Right atrium auricular region (tissue), 2 donors: ENCODE data around the gene PLD1. TPM values are rescaled to one million over a fixed set of nuclear protein-coding genes. Genes with fewer than 3 reads are reported as not detected.

Source experiments
- DNase-seq: peaks from one replicate; pipeline ENCODE4 v3.0.0-alpha.2; 2019; ENCODE audit warnings: low spot score
- H3K27ac ChIP-seq, 2 donors: fragments of 200-600 bp; sonication (generic); 1 replicate in 1 of 2; 2 replicates in 1 of 2; pipeline ENCODE4 v1.5.1; 2016 to 2019
- H3K27me3 ChIP-seq, 2 donors: fragments of 200-600 bp; sonication (generic); one replicate each; pipeline versions ENCODE4 v1.5.1 to v1.6.0; 2017 to 2019
- H3K36me3 ChIP-seq: fragments of 200-600 bp; sonication (generic); one replicate; pipeline ENCODE4 v1.5.1; 2016
- H3K4me1 ChIP-seq, 2 donors: fragments of 200-600 bp; sonication (generic); one replicate each; pipeline versions ENCODE4 v1.5.1 to v1.6.0; 2017 to 2019
- H3K4me3 ChIP-seq, 2 donors: fragments of 200-600 bp; sonication (generic); 1 replicate in 1 of 2; 2 replicates in 1 of 2; pipeline ENCODE4 v1.5.1; 2017 to 2019; ENCODE audit warnings: mild to moderate bottlenecking in 1 of 2, moderate library complexity in 1 of 2
- H3K9me3 ChIP-seq, 2 donors: fragments of 200-600 bp; sonication (generic); one replicate each; pipeline ENCODE4 v1.5.1; 2019
- total RNA-seq, 2 donors: library from RNA; depleted of rRNA; stranded (reverse); fragments of >200 nt; gene quantifications; one replicate each; pipeline ENCODE4 v1.1.0, GENCODE V29; 2016
- TF ChIP-seq, protein P1 (sequence below), 2 donors: fragments of 200-600 bp; sonication (generic); IDR thresholded peaks; one replicate each; pipeline ENCODE4 v1.5.1; 2019; ENCODE audit warnings: antibody characterized with exemption in 2 of 2

The PLD1 gene
- total RNA-seq, 2 donors from 2014 or later = 64.5 to 111 TPM

DNA sequence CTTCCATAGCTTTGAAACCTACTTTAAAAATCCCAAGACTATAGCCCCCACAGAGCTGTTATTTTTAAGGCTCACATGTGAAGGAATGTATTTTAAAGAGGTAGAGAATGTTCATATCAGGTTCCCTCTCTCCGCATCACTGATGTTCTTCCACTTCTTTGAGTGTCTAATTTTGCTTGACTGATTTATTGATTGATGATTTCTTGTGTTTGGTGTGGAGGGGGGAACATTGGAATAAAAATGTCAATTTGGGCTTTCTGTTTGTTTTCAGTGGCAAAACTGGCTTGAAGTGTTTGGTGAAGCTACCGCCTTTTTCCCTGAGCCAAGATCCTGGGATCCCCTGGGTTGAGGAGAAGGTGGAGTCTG, 30.1 kb upstream of the PLD1 start:
- DNase-seq = no peak
- peaks cover 0 to 52% of the 10 kb centered on the region in 2 donors for H3K4me1 ChIP-seq
- H3K27ac ChIP-seq = no peak overlapping the region
- TF ChIP-seq, protein P1, sequence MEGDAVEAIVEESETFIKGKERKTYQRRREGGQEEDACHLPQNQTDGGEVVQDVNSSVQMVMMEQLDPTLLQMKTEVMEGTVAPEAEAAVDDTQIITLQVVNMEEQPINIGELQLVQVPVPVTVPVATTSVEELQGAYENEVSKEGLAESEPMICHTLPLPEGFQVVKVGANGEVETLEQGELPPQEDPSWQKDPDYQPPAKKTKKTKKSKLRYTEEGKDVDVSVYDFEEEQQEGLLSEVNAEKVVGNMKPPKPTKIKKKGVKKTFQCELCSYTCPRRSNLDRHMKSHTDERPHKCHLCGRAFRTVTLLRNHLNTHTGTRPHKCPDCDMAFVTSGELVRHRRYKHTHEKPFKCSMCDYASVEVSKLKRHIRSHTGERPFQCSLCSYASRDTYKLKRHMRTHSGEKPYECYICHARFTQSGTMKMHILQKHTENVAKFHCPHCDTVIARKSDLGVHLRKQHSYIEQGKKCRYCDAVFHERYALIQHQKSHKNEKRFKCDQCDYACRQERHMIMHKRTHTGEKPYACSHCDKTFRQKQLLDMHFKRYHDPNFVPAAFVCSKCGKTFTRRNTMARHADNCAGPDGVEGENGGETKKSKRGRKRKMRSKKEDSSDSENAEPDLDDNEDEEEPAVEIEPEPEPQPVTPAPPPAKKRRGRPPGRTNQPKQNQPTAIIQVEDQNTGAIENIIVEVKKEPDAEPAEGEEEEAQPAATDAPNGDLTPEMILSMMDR (IDR thresholded peaks at IDR 0.05) = no peak
- no peaks in the 10 kb centered on the region for H3K36me3 ChIP-seq
- H3K27me3 ChIP-seq = no peaks in the 10 kb centered on the region
- no peak overlapping the region for H3K4me3 ChIP-seq
- no peaks in the 10 kb centered on the region for H3K9me3 ChIP-seq

DNA sequence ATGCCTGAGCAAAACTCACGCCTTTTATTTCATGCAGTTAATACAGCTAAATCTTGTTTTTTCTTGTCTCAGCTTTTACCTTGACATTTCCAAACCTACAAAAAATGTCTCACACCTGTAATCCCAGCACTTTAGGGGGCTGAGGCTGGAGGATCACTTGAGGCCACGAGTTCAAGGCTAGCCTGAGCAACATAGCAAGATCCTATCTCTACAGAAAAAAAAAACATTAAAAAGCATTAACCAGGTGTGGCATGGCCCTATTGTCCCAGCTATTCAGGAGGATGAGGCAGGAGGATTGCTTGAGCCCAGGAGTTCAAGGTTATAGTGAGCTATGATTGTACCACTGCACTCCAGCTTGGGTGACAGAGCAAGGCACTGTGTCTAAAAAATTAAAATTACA, 29.0 kb upstream of the PLD1 start:
- TF ChIP-seq, protein P1 (IDR thresholded peaks at IDR 0.05) = no peak
- H3K36me3 ChIP-seq = no peaks in the 10 kb centered on the region
- H3K4me3 ChIP-seq = no peak overlapping the region
- DNase-seq = no peak
- no peaks in the 10 kb centered on the region for H3K27me3 ChIP-seq
- peaks cover 0 to 60% of the 10 kb centered on the region in 2 donors for H3K4me1 ChIP-seq
- H3K27ac ChIP-seq = no peak overlapping the region
- H3K9me3 ChIP-seq = no peaks in the 10 kb centered on the region

DNA sequence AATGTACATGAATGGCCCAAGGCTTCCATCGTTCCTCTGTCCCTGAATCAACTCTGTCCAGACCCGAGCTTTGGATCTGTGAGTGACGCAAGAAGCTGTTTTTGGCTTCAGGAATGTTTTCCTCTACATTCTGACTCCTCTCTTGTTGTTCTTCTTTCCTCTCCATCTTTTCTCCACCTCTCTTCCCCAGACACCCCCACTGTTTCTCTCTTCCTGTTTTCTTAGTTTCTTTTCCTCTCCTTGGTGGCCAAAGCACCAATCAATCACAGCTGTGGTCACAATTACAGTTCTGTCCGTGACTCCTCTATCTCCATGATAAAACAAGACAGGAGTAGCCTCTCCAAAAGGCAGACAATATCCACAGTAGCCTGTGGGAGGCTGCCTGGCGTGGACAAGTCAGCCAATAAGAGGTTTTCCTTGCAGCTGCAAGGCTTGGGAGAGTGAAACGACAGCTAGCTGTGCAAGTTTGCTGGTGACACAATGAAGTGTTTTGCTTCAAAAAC, 28.0 kb upstream of the PLD1 start:
- H3K4me1 ChIP-seq = peaks cover 0 to 68% of the 10 kb centered on the region in 2 donors
- no peaks in the 10 kb centered on the region for H3K36me3 ChIP-seq
- no peaks in the 10 kb centered on the region for H3K27me3 ChIP-seq
- peak overlapping the region in 1 of 2 donors; percentile 16 for H3K4me3 ChIP-seq
- peak; percentile 75 for DNase-seq
- H3K27ac ChIP-seq = peak overlapping the region; percentile 63 to 73
- TF ChIP-seq, protein P1 (IDR thresholded peaks at IDR 0.05) = peak in 1 of 2 donors; percentile 33
- no peaks in the 10 kb centered on the region for H3K9me3 ChIP-seq

DNA sequence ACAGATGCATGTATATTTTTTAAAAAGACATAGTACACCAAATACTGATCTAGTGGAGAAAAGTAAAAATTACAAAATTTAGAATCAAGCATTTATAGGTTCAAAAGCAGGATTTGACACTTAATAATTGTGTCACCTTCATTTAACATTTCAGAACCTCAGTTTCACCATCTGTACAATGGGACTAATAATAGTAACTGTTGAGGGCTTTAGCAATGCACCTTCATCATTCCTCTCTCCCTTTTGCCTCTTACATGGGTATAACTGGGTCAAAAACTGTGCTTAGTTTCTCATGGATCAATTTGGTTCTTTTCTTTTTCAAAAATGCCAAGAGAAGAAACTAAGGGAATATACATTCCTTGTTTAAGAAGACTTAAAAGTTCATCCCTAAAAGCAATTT, 27.4 kb upstream of the PLD1 start:
- no peaks in the 10 kb centered on the region for H3K9me3 ChIP-seq
- H3K27me3 ChIP-seq = no peaks in the 10 kb centered on the region
- no peak for DNase-seq
- TF ChIP-seq, protein P1 (IDR thresholded peaks at IDR 0.05) = no peak
- H3K4me1 ChIP-seq = peaks cover 0 to 65% of the 10 kb centered on the region in 2 donors
- peak overlapping the region; percentile 63 to 73 for H3K27ac ChIP-seq
- no peaks in the 10 kb centered on the region for H3K36me3 ChIP-seq
- no peak overlapping the region for H3K4me3 ChIP-seq

DNA sequence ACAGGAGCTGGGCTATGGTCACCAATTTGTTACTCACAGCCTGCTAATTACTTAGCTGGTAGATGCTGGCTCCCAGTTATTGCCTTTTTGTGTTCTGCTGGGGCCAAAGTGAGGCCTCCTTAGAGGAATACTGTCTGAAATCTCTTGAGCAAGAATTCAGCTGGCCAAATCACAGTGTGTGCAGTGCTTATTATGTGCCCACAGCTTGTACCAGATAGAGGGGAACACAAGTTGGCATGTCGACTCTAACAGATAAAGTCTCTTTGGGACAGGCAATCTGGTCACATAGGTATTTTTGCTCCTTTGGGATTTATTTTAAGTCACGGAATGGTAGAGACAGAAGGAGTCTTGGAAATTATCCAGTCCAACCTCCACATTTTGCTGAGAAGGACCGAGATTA, 26.6 kb upstream of the PLD1 start:
- Histone ChIP-seq H3K4me1 (peaks cover 0 to 59% of the 10 kb centered on the region in 2 donors), H3K27ac (peak overlapping the region; percentile 55 to 73), H3K9me3 (no peaks in the 10 kb centered on the region), H3K36me3 (no peaks in the 10 kb centered on the region), H3K4me3 (no peak overlapping the region), H3K27me3 (no peaks in the 10 kb centered on the region)
- no peak for DNase-seq
- TF ChIP-seq, protein P1 (IDR thresholded peaks at IDR 0.05) = no peak

DNA sequence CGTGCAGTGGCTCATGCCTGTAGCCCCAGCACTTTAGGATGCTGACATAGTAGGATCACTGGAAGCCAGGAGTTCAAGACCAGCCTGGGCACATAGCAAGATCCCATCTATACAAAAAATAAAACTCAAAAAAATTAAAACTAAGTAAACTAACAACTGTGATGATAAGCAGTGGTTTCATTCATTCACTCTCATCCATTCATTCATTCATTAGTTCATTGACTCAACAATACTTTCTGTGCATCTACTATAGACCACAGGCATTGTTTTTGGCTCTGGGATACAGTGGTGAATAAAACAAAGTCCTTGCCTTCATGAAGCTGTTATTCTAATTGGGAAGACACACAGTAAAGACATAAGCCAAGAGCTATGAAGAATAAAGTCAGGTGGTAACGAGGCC, 25.3 kb upstream of the PLD1 start:
- Histone ChIP-seq H3K27ac (peak overlapping the region in 1 of 2 donors; percentile 4), H3K4me3 (no peak overlapping the region), H3K9me3 (no peaks in the 10 kb centered on the region), H3K36me3 (no peaks in the 10 kb centered on the region), H3K4me1 (peaks cover 0 to 48% of the 10 kb centered on the region in 2 donors), H3K27me3 (no peaks in the 10 kb centered on the region)
- TF ChIP-seq, protein P1 (IDR thresholded peaks at IDR 0.05) = no peak
- DNase-seq = no peak
